Activated T-cell treated with anti-CD3 and anti-CD28 coated beads, Interleukin-2, amount 50 U/mL, for 4 hours (primary cell): ENCODE data around the gene TAC1. TPM values are rescaled to one million over a fixed set of nuclear protein-coding genes. Genes with fewer than 3 reads are reported as not detected.

ENCODE experiments used
- ATAC-seq, 2 donors: fragments of 200-7000 bp; cut with Tn5 transposase; one replicate each; pipeline ENCODE4 v1.10.0; 2021
- DNase-seq: peaks from one replicate; pipeline ENCODE4 v3.0.0-alpha.2; 2020
- H3K27me3 Mint-ChIP-seq: one replicate; pipeline ENCODE4 v1.8.0; 2021; ENCODE audit warnings: low read depth, mixed read lengths
- H3K36me3 Mint-ChIP-seq: one replicate; pipeline ENCODE4 v1.8.0; 2022; ENCODE audit warnings: mixed read lengths; ENCODE audit not compliant: insufficient read depth
- H3K4me1 Mint-ChIP-seq: one replicate; pipeline ENCODE4 v1.8.0; 2021; ENCODE audit warnings: low read depth, mixed read lengths
- H3K4me3 Mint-ChIP-seq: one replicate; pipeline ENCODE4 v1.8.0; 2021; ENCODE audit warnings: mild to moderate bottlenecking, moderate library complexity, mixed read lengths
- H3K9me3 Mint-ChIP-seq: one replicate; pipeline ENCODE4 v1.8.0; 2021; ENCODE audit warnings: mixed read lengths
- total RNA-seq, 3 donors: library from RNA; stranded (reverse); gene quantifications; one replicate each; pipeline ENCODE4 v1.2.1, GENCODE V29; 2021

Gene TAC1, protein sequence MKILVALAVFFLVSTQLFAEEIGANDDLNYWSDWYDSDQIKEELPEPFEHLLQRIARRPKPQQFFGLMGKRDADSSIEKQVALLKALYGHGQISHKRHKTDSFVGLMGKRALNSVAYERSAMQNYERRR
- total RNA-seq = 1 to 10 TPM in 2 of 3 donors, under 1 TPM in 1; 0.76 to 1.3 (median 1.2) TPM

DNA sequence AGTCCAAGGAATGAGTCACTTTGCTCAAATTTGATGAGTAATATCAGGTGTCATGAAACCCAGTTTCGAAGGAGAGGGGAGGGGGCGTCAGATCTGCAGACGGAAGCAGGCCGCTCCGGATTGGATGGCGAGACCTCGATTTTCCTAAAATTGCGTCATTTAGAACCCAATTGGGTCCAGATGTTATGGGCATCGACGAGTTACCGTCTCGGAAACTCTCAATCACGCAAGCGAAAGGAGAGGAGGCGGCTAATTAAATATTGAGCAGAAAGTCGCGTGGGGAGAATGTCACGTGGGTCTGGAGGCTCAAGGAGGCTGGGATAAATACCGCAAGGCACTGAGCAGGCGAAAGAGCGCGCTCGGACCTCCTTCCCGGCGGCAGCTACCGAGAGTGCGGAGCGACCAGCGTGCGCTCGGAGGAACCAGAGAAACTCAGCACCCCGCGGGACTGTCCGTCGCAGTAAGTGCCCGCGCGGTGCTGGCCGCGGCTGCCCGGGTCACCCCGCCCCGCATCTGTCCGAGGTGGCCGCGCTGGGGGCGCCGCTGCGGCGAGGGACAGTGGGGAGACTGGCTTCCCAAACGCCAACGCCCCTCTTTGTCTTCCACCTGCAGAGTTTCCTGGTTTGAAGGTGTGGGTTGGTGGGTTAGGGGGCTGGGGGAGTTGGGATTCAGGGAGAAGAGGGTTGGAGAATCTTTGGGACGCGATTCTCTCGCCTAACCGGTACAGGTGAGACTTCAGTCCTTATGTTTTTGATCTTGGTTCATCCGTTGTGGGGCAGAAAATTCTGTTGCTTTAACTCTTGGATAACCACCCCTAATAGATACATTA lies at the start of gene TAC1:
Gene TAC1, plus strand, starts transcription at position 351 of the 829 bp plus-strand sequence. CDS start 527 bp downstream, outside the sequence.
- no peak for ATAC-seq
- H3K4me1 Mint-ChIP-seq = peaks cover 13% of the 10 kb centered on the region
- no peak for DNase-seq
- peaks cover 55% of the 10 kb centered on the region for H3K27me3 Mint-ChIP-seq
- no peak within 1 kb of the TSS for H3K4me3 Mint-ChIP-seq
- no peaks in the 10 kb centered on the region for H3K9me3 Mint-ChIP-seq
- no peaks in the 10 kb centered on the region for H3K36me3 Mint-ChIP-seq

DNA sequence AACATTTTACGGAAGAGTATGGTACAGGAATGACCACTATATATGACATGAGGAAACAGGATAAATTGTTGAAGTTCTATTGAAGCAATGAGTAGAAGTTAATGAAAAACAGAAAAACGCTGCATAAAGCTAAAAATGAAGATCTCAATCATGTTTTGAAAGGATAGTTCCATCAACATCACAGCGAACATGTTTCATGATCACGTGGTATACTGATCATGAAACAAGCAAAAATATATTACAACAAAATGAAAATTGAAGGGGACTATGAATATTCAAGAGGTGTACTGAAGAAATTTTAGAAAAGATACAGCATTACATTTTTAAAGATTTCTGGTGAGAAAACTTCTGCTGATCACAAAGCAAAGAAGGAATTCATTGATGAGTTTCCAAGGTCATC lies 45.9 kb upstream of the TAC1 start:
- no peaks in the 10 kb centered on the region for H3K27me3 Mint-ChIP-seq
- ATAC-seq = no peak
- H3K4me1 Mint-ChIP-seq = no peaks in the 10 kb centered on the region
- no peaks in the 10 kb centered on the region for H3K9me3 Mint-ChIP-seq
- no peak for DNase-seq
- no peaks in the 10 kb centered on the region for H3K36me3 Mint-ChIP-seq
- no peak overlapping the region for H3K4me3 Mint-ChIP-seq

DNA sequence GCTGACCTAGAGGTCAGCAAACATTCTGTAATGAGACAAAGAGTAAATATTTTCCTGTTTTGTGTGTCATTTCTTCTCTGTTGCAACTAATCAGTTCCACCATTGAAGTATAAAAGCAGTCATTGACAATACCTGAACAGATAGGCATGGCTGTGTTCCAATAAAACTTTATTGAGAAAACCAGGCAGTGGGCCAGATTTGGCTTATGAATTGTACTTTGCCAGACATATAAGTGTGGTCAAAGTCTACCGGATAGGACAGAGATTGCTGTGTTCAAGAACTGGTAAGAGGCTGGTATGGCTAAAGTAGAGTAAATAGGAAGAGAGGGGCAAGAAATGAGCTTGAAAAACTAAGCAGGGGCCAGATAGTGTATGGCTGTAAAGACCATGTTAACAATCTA lies 38.3 kb upstream of the TAC1 start:
- no peaks in the 10 kb centered on the region for H3K36me3 Mint-ChIP-seq
- DNase-seq = no peak
- H3K27me3 Mint-ChIP-seq = peaks cover 5% of the 10 kb centered on the region
- no peak overlapping the region for H3K4me3 Mint-ChIP-seq
- H3K9me3 Mint-ChIP-seq = no peaks in the 10 kb centered on the region
- ATAC-seq = no peak
- no peaks in the 10 kb centered on the region for H3K4me1 Mint-ChIP-seq

DNA sequence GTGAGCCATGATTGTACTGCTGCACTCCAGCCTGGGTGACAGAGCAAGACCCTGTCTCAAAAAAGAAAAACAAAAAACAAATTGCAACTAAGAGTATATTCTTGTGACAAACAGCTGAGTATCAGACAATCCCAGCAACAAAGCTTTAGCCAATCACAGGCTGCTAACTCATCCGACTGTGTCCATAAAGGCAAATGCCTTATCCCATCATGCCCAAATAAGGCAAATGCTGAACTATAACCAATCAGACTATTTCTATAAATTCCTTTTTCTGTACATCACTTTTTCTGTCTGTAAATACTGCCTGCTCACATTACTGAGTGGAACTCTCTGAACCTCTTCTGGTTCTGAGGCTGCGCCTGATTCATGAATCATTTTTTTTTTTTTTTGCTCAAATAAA lies 37.5 kb upstream of the TAC1 start:
- Mint-ChIP-seq H3K4me1 (no peaks in the 10 kb centered on the region), H3K27me3 (peaks cover 5% of the 10 kb centered on the region), H3K4me3 (no peak overlapping the region), H3K36me3 (no peaks in the 10 kb centered on the region), H3K9me3 (no peaks in the 10 kb centered on the region)
- DNase-seq = no peak
- ATAC-seq = no peak

DNA sequence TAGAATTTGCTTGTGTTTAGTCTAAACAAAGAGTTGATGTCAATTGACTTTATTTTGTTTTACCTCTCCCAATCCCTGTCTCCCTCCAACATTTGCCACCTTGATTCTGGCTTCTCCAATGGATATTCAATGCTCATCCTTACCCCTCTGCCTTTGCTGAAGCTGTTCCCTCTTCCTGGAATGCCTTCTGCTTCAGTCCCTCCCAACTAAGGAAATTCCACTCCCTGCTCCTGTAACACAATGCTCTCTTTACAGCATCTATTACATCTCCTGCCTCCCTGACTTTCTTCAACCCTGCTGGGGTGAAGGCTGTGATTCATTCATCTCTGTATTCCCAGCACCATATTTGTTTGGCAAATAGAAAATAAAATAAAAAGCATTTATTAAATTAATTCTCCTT lies 34.5 kb upstream of the TAC1 start:
- ATAC-seq (no peak), DNase-seq (no peak)
- Mint-ChIP-seq H3K9me3 (peaks cover 5% of the 10 kb centered on the region), H3K36me3 (no peaks in the 10 kb centered on the region), H3K4me3 (no peak overlapping the region), H3K27me3 (peaks cover 5% of the 10 kb centered on the region), H3K4me1 (no peaks in the 10 kb centered on the region)

DNA sequence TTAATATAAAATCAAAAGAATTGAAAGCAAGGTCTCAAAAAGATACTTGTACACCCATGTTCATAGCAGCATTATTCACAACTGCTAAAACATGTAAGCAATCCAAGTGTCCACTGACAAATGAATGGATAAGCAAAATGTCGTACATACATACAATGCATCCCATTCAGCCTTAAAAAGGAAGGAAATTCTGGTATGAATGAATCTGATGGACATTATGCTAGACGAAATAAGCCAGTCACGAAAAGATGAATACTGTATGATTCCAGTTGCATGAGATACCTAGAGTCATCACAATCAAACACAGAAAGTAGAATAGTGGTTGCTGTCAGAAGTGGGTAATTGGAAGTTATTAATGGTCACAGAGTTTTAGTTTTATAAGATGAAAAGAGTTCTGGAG lies 9.5 kb upstream of the TAC1 start:
- no peaks in the 10 kb centered on the region for H3K36me3 Mint-ChIP-seq
- DNase-seq = no peak
- ATAC-seq = no peak
- no peaks in the 10 kb centered on the region for H3K9me3 Mint-ChIP-seq
- no peaks in the 10 kb centered on the region for H3K27me3 Mint-ChIP-seq
- no peak overlapping the region for H3K4me3 Mint-ChIP-seq
- H3K4me1 Mint-ChIP-seq = no peaks in the 10 kb centered on the region

DNA sequence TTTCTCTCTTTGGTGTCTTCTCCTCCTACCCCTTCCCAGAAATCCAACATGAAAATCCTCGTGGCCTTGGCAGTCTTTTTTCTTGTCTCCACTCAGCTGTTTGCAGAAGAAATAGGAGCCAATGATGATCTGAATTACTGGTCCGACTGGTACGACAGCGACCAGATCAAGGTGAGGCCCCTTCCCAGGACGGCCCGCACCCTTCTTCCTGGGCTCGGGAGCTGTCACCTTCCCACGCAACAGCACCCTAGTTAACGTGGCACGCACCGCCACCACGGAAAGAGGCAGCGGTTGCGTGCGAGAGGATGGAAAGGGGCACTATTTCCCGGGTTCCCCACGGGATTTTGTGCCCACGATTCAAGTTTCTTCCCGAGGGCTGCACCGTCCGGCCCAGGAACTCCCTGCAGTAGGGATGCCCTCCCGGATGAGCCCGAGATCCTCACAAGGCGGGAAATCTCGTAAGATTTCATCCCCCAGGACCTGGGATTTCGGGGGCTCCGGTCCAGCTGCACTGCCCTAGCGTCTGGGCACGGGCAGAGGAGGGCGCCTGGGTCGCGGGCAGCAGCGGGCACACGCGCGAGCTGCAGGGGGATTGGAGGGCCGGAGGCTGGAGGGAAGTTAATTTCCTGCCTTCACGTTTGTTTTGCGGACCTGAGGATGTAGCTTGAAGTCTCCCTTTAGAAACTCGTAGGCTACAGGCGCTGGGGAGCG lies 834 bp downstream of the TAC1 start:
- no peak overlapping the region for H3K4me3 Mint-ChIP-seq

DNA sequence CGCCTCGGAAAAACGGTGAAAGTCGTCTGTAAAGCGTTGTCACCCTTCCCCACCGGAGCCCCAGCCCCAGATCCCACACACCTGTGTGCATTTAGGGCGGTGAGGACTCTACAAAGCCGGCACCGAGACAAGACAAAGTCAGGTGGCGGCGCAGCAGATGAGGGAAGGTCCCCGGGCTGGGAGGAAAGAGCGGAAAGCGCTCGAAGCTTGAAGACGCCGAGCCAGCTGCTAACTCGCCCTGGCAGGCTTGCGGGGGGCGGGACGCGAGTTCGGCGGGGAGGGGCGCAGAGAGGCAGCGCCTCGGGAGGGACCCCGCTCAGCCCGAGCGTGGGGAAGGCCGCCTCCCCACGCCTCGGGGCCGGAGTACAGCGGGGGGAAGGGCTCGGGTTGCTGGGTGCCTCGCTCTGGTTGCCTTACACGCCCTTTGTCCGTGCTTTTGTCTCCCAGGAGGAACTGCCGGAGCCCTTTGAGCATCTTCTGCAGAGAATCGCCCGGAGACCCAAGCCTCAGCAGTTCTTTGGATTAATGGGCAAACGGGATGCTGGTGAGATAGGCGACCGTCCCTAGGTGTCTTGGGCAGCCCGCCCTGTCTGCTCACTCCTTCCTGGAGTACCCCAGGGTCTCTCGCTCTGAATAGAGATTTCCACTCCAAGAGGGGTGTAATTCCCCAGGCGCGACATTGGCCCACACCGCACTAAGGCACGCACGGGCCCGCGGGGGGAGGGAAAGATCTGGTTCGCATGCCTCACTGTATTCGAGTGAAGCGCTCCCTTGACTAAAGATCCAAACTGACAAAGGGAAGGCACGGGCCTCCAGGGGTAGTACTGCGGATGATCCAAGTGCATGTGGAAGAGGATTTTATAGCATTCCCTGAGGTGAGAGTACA lies 1.6 kb downstream of the TAC1 start:
- Mint-ChIP-seq H3K27me3 (peaks cover 53% of the 10 kb centered on the region), H3K9me3 (no peaks in the 10 kb centered on the region), H3K4me3 (no peak overlapping the region), H3K36me3 (no peaks in the 10 kb centered on the region), H3K4me1 (peaks cover 13% of the 10 kb centered on the region)
- ATAC-seq = peak; percentile 14 to 34
- no peak for DNase-seq

More for the DNA sequence above, 834 bp downstream of the TAC1 start:
- Mint-ChIP-seq H3K36me3 (no peaks in the 10 kb centered on the region), H3K4me1 (peaks cover 13% of the 10 kb centered on the region), H3K27me3 (peaks cover 55% of the 10 kb centered on the region), H3K9me3 (no peaks in the 10 kb centered on the region)
- no peak for DNase-seq
- peak; percentile 7 to 10 for ATAC-seq

DNA sequence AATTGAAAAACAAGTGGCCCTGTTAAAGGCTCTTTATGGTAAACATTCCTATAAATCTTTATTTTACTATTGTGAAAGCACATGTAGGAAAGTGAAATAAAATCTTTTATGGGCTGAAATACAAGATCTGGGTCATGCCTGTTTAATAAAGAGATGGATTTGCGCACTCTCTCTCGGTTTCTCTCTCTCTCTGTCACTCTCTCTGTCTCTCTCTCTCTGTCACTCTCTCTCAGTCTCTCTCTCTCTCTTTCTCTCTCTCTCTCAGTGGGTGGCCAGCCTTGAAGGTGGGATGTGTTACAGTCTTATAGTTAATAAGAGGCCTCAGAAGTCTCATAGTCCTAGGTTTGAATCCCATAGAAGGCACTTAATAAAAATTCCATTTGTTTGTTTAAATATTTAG lies 2.4 kb downstream of the TAC1 start:
- Mint-ChIP-seq H3K4me3 (no peak overlapping the region), H3K9me3 (no peaks in the 10 kb centered on the region), H3K36me3 (no peaks in the 10 kb centered on the region), H3K4me1 (peaks cover 13% of the 10 kb centered on the region), H3K27me3 (peaks cover 51% of the 10 kb centered on the region)
- ATAC-seq = no peak
- DNase-seq = no peak

DNA sequence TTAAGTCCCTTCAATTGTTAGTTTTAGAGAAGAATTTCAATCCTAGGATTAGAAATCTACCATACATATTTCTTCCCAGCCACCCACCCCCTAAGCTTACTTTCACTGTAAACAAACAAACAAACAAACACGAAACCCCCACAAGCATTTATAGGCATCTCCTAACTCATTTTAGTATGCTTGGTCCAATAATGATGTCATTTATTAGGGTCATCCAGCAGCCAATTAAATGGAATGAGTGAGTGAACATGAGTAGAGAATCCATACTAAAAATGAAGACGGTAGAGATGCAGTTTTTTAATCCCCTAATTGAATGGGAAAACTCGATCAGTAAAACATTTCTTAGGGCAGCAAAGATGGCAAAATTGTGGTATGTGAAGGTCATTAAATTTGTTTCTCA lies 3.2 kb downstream of the TAC1 start:
- peaks cover 46% of the 10 kb centered on the region for H3K27me3 Mint-ChIP-seq
- ATAC-seq (no peak), DNase-seq (no peak)
- H3K4me3 Mint-ChIP-seq = no peak overlapping the region
- no peaks in the 10 kb centered on the region for H3K9me3 Mint-ChIP-seq
- no peaks in the 10 kb centered on the region for H3K36me3 Mint-ChIP-seq
- peaks cover 13% of the 10 kb centered on the region for H3K4me1 Mint-ChIP-seq

DNA sequence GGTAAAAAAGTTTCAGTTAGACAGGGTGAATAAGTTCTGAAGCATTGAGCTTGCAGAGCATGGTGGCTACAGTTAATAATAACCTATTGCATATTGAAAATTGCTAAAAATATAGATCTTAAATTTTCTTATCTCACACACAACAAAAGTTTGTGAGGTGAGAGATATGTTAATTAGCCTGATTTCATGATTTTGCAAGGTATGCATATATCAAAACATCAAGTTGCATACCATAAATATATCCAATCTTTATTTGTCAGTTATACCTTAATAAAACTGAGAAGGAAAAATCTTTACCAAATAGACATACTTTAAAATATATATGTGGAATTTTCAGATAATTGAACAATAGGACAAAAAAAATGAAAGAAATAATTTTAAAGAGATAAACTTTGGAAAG lies 16.6 kb downstream of the TAC1 start:
- Mint-ChIP-seq H3K9me3 (no peaks in the 10 kb centered on the region), H3K36me3 (no peaks in the 10 kb centered on the region), H3K4me1 (no peaks in the 10 kb centered on the region), H3K4me3 (no peak overlapping the region), H3K27me3 (peaks cover 11% of the 10 kb centered on the region)
- DNase-seq (no peak), ATAC-seq (no peak)

DNA sequence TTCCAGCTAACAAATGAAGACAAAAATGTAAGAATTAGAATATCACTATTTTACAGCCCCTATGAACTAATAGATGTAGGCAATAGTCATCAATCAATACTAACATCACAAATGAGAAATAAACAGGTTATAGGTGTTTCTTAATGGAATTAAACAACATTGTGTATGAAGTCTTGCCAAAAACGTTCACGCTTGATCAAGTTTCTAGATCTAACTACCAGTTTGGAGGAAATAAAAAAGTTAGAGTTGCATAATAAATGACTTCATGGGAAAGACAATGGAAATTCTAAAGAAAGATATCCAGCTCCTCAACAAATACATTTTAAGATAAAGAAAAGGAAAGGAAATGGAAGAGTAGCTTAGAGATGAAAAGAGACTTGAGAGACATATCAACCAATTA lies 19.7 kb downstream of the TAC1 start:
- no peak for ATAC-seq
- Mint-ChIP-seq H3K4me1 (no peaks in the 10 kb centered on the region), H3K36me3 (no peaks in the 10 kb centered on the region), H3K27me3 (peaks cover 8% of the 10 kb centered on the region), H3K9me3 (no peaks in the 10 kb centered on the region), H3K4me3 (no peak overlapping the region)
- no peak for DNase-seq

DNA sequence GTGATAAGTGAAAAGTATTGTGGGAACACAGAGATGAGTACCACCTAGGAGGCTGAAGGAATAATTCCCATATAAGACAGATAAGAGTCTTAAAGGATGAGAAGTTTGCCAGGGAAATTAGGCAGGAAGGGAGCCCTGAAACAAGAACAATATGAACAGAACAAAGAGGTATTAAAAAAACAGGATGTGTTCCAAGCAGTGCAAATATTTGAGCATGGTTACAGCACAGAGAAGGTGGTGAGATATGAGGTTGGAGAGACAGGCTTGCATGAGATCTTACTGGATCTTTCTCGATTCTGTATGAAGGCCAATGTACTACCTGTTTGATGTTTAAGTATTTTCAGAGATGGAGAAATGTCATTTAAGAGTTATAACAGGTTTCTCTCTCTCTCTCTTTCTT lies 20.3 kb downstream of the TAC1 start:
- ATAC-seq (no peak), DNase-seq (no peak)
- no peaks in the 10 kb centered on the region for H3K9me3 Mint-ChIP-seq
- H3K4me3 Mint-ChIP-seq = no peak overlapping the region
- peaks cover 6% of the 10 kb centered on the region for H3K27me3 Mint-ChIP-seq
- no peaks in the 10 kb centered on the region for H3K36me3 Mint-ChIP-seq
- no peaks in the 10 kb centered on the region for H3K4me1 Mint-ChIP-seq

DNA sequence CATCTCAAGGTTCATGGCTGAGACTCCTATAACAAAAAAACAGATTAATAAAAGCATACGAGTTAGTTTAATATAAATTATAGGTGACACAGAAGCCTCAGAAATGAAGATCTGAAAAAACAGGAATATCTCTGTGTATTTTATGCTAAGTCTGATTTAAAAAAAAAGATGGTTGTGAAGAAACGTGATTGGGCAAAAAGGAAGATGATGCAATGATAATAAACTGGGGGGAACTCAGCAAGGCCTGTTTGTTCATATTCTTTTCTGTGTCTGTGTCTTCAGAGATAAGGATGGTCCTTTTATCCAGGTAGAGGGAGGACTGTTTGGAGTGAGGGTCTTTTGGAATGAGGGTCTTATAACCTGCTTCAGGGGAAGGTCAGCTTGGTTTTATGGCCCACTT lies 25.9 kb downstream of the TAC1 start:
- no peaks in the 10 kb centered on the region for H3K4me1 Mint-ChIP-seq
- DNase-seq (no peak), ATAC-seq (no peak)
- H3K4me3 Mint-ChIP-seq = no peak overlapping the region
- peaks cover 5% of the 10 kb centered on the region for H3K27me3 Mint-ChIP-seq
- H3K36me3 Mint-ChIP-seq = no peaks in the 10 kb centered on the region
- H3K9me3 Mint-ChIP-seq = peaks cover 3% of the 10 kb centered on the region
